B cell (primary cell): Measurements from ENCODE around the gene STBD1. TPM values are rescaled to one million over a fixed set of nuclear protein-coding genes. Genes with fewer than 3 reads are reported as not detected.

Experiments
- ATAC-seq: fragments of 200-7000 bp; cut with Tn5 transposase; one replicate; pipeline ENCODE4 v1.10.0; 2021; ENCODE audit warnings: low read depth, mild to moderate bottlenecking, moderate number of reproducible peaks, moderate library complexity
- CTCF ChIA-PET: fragments of 350-600 bp; sonication (Branson Sonifier 250); formaldehyde crosslinking; loops from one replicate; lab custom pipeline; 2021; ENCODE audit warnings: antibody characterized with exemption, inconsistent platforms; lab: Charles Lee
- POLR2A ChIA-PET: fragments of 350-600 bp; sonication (Branson Sonifier 250); formaldehyde crosslinking; loops from one replicate; lab custom pipeline; 2021; ENCODE audit warnings: antibody characterized with exemption; lab: Charles Lee
- DNase-seq: peaks from one replicate; pipeline ENCODE4 v3.0.0; 2013
- H2AFZ ChIP-seq: 2 replicates; pipeline ENCODE4 v1.6.1; 2012; ENCODE audit warnings: mild to moderate bottlenecking, low read depth, low read length; ENCODE audit not compliant: insufficient read depth, poor library complexity, severe bottlenecking
- H3K27ac ChIP-seq, 2 donors: 1 replicate in 1 of 2; 2 replicates in 1 of 2; pipeline ENCODE4 v1.5.1; 2012 to 2013; ENCODE audit warnings: low read length in 2 of 2, mild to moderate bottlenecking in 2 of 2, moderate library complexity in 1 of 2
- H3K27me3 ChIP-seq, 4 experiments: fragments of 200-600 bp in 1 of 4; sonication (generic) in 1 of 4; replicated peaks in 1 of 4; 1 replicate in 2 of 4; 2 replicates in 2 of 4; pipeline versions ENCODE4 v1.6.1 to v1.7.0; 2013 to 2016; ENCODE audit warnings: low read length in 3 of 4, mild to moderate bottlenecking in 2 of 4, mixed read lengths in 1 of 4, moderate library complexity in 1 of 4; ENCODE audit not compliant: insufficient read depth in 4 of 4, control insufficient read depth in 3 of 4; ENCODE audit errors: control extremely low read depth in 1 of 4
- H3K36me3 ChIP-seq, 2 experiments: replicated peaks in 1 of 2; 1 replicate in 1 of 2; 2 replicates in 1 of 2; pipeline versions ENCODE4 v1.6.1 to v1.7.1; 2013; ENCODE audit warnings: low read length in 1 of 2; ENCODE audit not compliant: insufficient read depth in 2 of 2, control insufficient read depth in 1 of 2; ENCODE audit errors: control extremely low read depth in 1 of 2, extremely low read depth in 1 of 2
- H3K4me1 ChIP-seq, 2 donors: fragments of 200-600 bp in 1 of 2; sonication (generic) in 1 of 2; 1 replicate in 1 of 2; 2 replicates in 1 of 2; pipeline versions ENCODE4 v1.5.1 to v1.6.1; 2013 to 2017; ENCODE audit warnings: low read length in 2 of 2; ENCODE audit not compliant: control insufficient read depth in 2 of 2, insufficient read depth in 2 of 2
- H3K4me2 ChIP-seq: replicated peaks from 2 replicates; pipeline ENCODE3; 2012; ENCODE audit warnings: mild to moderate bottlenecking, low read depth, low read length; ENCODE audit not compliant: poor library complexity, severe bottlenecking
- H3K4me3 ChIP-seq, 5 experiments: fragments of 200-600 bp in 1 of 5; sonication (generic) in 1 of 5; 1 replicate in 3 of 5; 2 replicates in 2 of 5; pipeline versions ENCODE4 v1.5.1 to v1.7.0; 2011 to 2016; ENCODE audit warnings: low read length in 4 of 5, mild to moderate bottlenecking in 4 of 5, low read depth in 2 of 5, control low read depth in 1 of 5, moderate library complexity in 1 of 5; ENCODE audit not compliant: insufficient read depth in 1 of 5; ENCODE audit errors: control extremely low read depth in 1 of 5, extremely low read depth in 1 of 5
- H3K79me2 ChIP-seq: fragments of 200-600 bp; sonication (generic); one replicate; pipeline ENCODE4 v1.6.0; 2016; ENCODE audit warnings: low read length; ENCODE audit not compliant: control insufficient read depth, insufficient read depth
- H3K9ac ChIP-seq: fragments of 200-600 bp; sonication (generic); 2 replicates; pipeline ENCODE4 v1.6.1; 2017; ENCODE audit warnings: mild to moderate bottlenecking, low read length, moderate library complexity
- H3K9me3 ChIP-seq, 3 donors: one replicate each; pipeline versions ENCODE4 v1.6.1 to v1.7.1; 2013; ENCODE audit warnings: low read length in 2 of 3; ENCODE audit not compliant: control insufficient read depth in 2 of 3, insufficient read depth in 1 of 3; ENCODE audit errors: control extremely low read depth in 1 of 3
- H4K20me1 ChIP-seq: 2 replicates; pipeline ENCODE4 v1.6.0; 2012; ENCODE audit warnings: mild to moderate bottlenecking, low read length; ENCODE audit not compliant: insufficient read depth, control insufficient read depth, poor library complexity, severe bottlenecking
- H3K27ac Mint-ChIP-seq: one replicate; pipeline ENCODE4 v1.8.0; 2021; ENCODE audit warnings: mixed read lengths
- H3K27me3 Mint-ChIP-seq: one replicate; pipeline ENCODE4 v1.8.0; 2021; ENCODE audit warnings: mixed read lengths
- H3K4me1 Mint-ChIP-seq: one replicate; pipeline ENCODE4 v1.8.0; 2021; ENCODE audit warnings: mixed read lengths
- H3K4me3 Mint-ChIP-seq: one replicate; pipeline ENCODE4 v1.8.0; 2021; ENCODE audit warnings: mixed read lengths
- H3K9me3 Mint-ChIP-seq: one replicate; pipeline ENCODE4 v1.8.0; 2022; ENCODE audit warnings: mixed read lengths; ENCODE audit not compliant: insufficient read depth
- EZH2 ChIP-seq: IDR thresholded peaks from 2 replicates; pipeline ENCODE4 v1.6.1; 2012; ENCODE audit warnings: borderline replicate concordance, low read depth, mild to moderate bottlenecking, moderate library complexity, low read length; ENCODE audit not compliant: insufficient read depth, poor library complexity, severe bottlenecking
- WGBS: methylation state at CpG from one replicate; pipeline ENCODE4 v1.1.5; 2013; ENCODE audit warnings: missing lambda C conversion rate; ENCODE audit not compliant: insufficient coverage; 5-methylcytosine and 5-hydroxymethylcytosine counted together
- intact Hi-C: fragments of 100-400 bp; cut with micrococcal nuclease; formaldehyde crosslinking; loops from one replicate; pipeline ENCODE4 v1.10.0; 2022
- polyA plus RNA-seq: library from polyadenylated mRNA; depleted of rRNA; stranded (reverse); fragments of >200 nt; gene quantifications from 2 replicates; pipeline ENCODE4 v1.2.3, GENCODE V29; 2012
- total RNA-seq, 2 donors: library from RNA; stranded (reverse); fragments of 120-200 nt in 1 of 2; gene quantifications; 1 replicate in 1 of 2; 2 replicates in 1 of 2; pipeline versions ENCODE4 v1.2.3 to v1.2.4, GENCODE V29; 2013 to 2022
- TF ChIP-seq, protein P1 (sequence below): fragments of 200-600 bp; IDR thresholded peaks from one replicate; pipeline ENCODE4 v1.8.0; 2022; ENCODE audit warnings: antibody characterized with exemption, mild to moderate bottlenecking

STBD1 gene
- total and polyA plus RNA-seq, 2 donors (not counting 1 experiment from before 2014, with no cell fraction given) = not detected

DNA sequence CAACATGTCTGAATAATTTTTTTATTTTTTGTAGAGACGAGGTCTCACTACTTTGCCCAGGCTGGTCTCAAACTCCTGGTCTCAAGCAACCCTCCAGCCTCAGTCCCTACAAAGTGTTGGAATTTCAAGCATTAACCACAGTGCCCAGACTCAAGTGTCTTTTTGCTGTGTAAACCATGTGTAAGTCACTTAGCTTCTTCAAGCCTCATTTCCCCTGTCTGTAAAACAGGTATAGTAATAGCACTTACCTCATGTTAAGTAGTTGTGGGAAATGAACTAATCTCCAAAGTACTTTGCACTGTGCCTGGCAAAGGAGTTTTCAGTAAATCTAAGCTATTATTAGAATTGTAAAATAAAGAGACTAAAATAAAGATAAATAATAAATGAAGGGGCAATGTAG, 35.7 kb downstream of the STBD1 start:
- Mint-ChIP-seq H3K4me1 (no peaks in the 10 kb centered on the region), H3K4me3 (no peak overlapping the region), H3K27me3 (peaks cover 8% of the 10 kb centered on the region), H3K27ac (no peak overlapping the region), H3K9me3 (no peaks in the 10 kb centered on the region)
- no peaks in the 10 kb centered on the region for H3K4me1 ChIP-seq
- intact Hi-C loops = no loop called here
- POLR2A ChIA-PET = no interaction called here
- no peaks in the 10 kb centered on the region for H3K9me3 ChIP-seq
- no peaks in the 10 kb centered on the region for H3K36me3 ChIP-seq
- H3K27me3 ChIP-seq = no peaks in the 10 kb centered on the region
- no peak overlapping the region for H3K27ac ChIP-seq
- no CpG with 5 or more reads among the region's 1 CpG for WGBS
- TF ChIP-seq, protein P1, sequence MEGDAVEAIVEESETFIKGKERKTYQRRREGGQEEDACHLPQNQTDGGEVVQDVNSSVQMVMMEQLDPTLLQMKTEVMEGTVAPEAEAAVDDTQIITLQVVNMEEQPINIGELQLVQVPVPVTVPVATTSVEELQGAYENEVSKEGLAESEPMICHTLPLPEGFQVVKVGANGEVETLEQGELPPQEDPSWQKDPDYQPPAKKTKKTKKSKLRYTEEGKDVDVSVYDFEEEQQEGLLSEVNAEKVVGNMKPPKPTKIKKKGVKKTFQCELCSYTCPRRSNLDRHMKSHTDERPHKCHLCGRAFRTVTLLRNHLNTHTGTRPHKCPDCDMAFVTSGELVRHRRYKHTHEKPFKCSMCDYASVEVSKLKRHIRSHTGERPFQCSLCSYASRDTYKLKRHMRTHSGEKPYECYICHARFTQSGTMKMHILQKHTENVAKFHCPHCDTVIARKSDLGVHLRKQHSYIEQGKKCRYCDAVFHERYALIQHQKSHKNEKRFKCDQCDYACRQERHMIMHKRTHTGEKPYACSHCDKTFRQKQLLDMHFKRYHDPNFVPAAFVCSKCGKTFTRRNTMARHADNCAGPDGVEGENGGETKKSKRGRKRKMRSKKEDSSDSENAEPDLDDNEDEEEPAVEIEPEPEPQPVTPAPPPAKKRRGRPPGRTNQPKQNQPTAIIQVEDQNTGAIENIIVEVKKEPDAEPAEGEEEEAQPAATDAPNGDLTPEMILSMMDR = no peak
- no peak for TF ChIP-seq EZH2
- no peak for ATAC-seq
- CTCF ChIA-PET = no interaction called here
- H3K9ac ChIP-seq = no peak overlapping the region
- no peak overlapping the region for H3K4me3 ChIP-seq
- no peak for DNase-seq
- no peak overlapping the region for H3K4me2 ChIP-seq
- no peaks in the 10 kb centered on the region for H4K20me1 ChIP-seq
- H2AFZ ChIP-seq = no peak overlapping the region
- H3K79me2 ChIP-seq = no peaks in the 10 kb centered on the region

DNA sequence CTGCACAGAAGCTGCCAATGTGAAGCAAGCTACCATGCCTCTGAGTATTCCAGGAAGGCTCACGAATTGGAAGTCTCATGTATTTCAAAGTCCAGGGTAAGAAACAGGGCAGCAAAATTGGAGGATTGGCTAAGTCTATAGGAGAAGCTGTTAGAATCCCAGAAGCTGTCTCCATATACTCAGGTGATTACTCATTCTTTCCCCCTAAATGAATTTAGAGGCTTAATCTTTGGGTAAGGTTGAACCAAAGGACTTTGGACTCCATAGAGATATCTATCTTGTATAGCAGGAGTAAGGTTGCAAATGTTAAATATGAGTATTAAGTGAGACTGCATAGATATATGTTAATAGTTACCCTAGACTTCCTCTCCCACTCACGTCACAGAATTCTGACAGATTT, 36.3 kb downstream of the STBD1 start:
- Histone ChIP-seq H3K9me3 (peaks cover 0 to under 1% (median 0%) of the 10 kb centered on the region in 3 donors), H3K79me2 (no peaks in the 10 kb centered on the region), H2AFZ (no peak overlapping the region), H3K4me1 (no peaks in the 10 kb centered on the region), H4K20me1 (no peaks in the 10 kb centered on the region), H3K27me3 (no peaks in the 10 kb centered on the region), H3K4me2 (no peak overlapping the region), H3K36me3 (no peaks in the 10 kb centered on the region), H3K4me3 (no peak overlapping the region), H3K27ac (no peak overlapping the region), H3K9ac (no peak overlapping the region)
- Mint-ChIP-seq H3K27ac (no peak overlapping the region), H3K27me3 (peaks cover 8% of the 10 kb centered on the region), H3K9me3 (no peaks in the 10 kb centered on the region), H3K4me1 (no peaks in the 10 kb centered on the region), H3K4me3 (no peak overlapping the region)
- DNase-seq (no peak), ATAC-seq (no peak)
- no CpG with 5 or more reads among the region's 2 CpGs for WGBS
- POLR2A ChIA-PET = no interaction called here
- CTCF ChIA-PET = no interaction called here
- TF ChIP-seq EZH2 = no peak
- TF ChIP-seq, protein P1 = no peak
- intact Hi-C loops = no loop called here
